ENCODE measurements around the gene HDAC7. TPM values are rescaled to one million over a fixed set of nuclear protein-coding genes. Genes with fewer than 3 reads are reported as not detected.

Gene HDAC7
- total RNA-seq, 3 donors from 2014 or later (not counting 1 experiment from before 2014, with no cell fraction given) = 141 to 235 (median 147) TPM

GRCh38 chr12:47801170-47801903, 18.4 kb downstream of the HDAC7 start:
- peak in 2 of 3 donors; percentile 46 to 59 for ATAC-seq
- H3K9me3 Mint-ChIP-seq = no peaks in the 10 kb centered on the region
- intact Hi-C loops (cut with micrococcal nuclease) = no loop called here
- Histone ChIP-seq H3K9me3 (ENCODE audit: control insufficient read depth, insufficient read depth, low read length) (no peaks in the 10 kb centered on the region), H3K27ac (ENCODE audit: low read length) (no peak overlapping the region), H3K4me1 (ENCODE audit: control insufficient read depth, insufficient read depth, low read length) (peaks cover 81% of the 10 kb centered on the region), H3K27me3 (ENCODE audit: control insufficient read depth, insufficient read depth, low read length) (no peaks in the 10 kb centered on the region), H3K36me3 (ENCODE audit: control insufficient read depth, insufficient read depth, low read length) (peaks cover 32% of the 10 kb centered on the region), H3K4me3 (ENCODE audit: low read length) (no peak overlapping the region)
- peak in 1 of 2 donors; percentile 17 for DNase-seq
- H3K4me1 Mint-ChIP-seq = peaks cover 66 to 78% of the 10 kb centered on the region in 2 donors
- no peaks in the 10 kb centered on the region for H3K36me3 Mint-ChIP-seq
- 46% methylated on average over 7 of the region's 7 CpGs for WGBS (ENCODE audit: insufficient coverage)
- no peak for TF ChIP-seq CTCF (IDR thresholded peaks at IDR 0.05)
- H3K4me3 Mint-ChIP-seq = peak overlapping the region; percentile 72
- no peaks in the 10 kb centered on the region for H3K27me3 Mint-ChIP-seq (ENCODE audit: low read depth in 2 of 2)
- H3K27ac Mint-ChIP-seq = peak overlapping the region; percentile 91 to 92

- H3K4me3 ChIP-seq (ENCODE audit: low read length) = no peak overlapping the region
- WGBS (ENCODE audit: insufficient coverage) = 97% methylated on average over 7 of the region's 7 CpGs
- intact Hi-C loops (cut with micrococcal nuclease) = no loop called here
- no peaks in the 10 kb centered on the region for H3K27me3 ChIP-seq (ENCODE audit: control insufficient read depth, insufficient read depth, low read length)
- no peak for TF ChIP-seq CTCF (IDR thresholded peaks at IDR 0.05)
- H3K36me3 ChIP-seq (ENCODE audit: control insufficient read depth, insufficient read depth, low read length) = peaks cover 40% of the 10 kb centered on the region
- Mint-ChIP-seq H3K9me3 (no peaks in the 10 kb centered on the region), H3K27ac (peak overlapping the region; percentile 91 to 92), H3K27me3 (ENCODE audit: low read depth in 2 of 2) (no peaks in the 10 kb centered on the region), H3K4me3 (no peak overlapping the region), H3K36me3 (no peaks in the 10 kb centered on the region), H3K4me1 (peaks cover 59 to 71% of the 10 kb centered on the region in 2 donors)
- H3K4me1 ChIP-seq (ENCODE audit: control insufficient read depth, insufficient read depth, low read length) = peaks cover 74% of the 10 kb centered on the region
- no peak for ATAC-seq
- H3K9me3 ChIP-seq (ENCODE audit: control insufficient read depth, insufficient read depth, low read length) = no peaks in the 10 kb centered on the region
- DNase-seq = no peak
- H3K27ac ChIP-seq (ENCODE audit: low read length) = no peak overlapping the region
Measured at GRCh38 chr12:47800582-47800981, 19.1 kb downstream of the HDAC7 start.

GRCh38 chr12:47799357-47799955, 20.2 kb downstream of the HDAC7 start:
- Histone ChIP-seq H3K4me3 (ENCODE audit: low read length) (no peak overlapping the region), H3K27me3 (ENCODE audit: control insufficient read depth, insufficient read depth, low read length) (no peaks in the 10 kb centered on the region), H3K36me3 (ENCODE audit: control insufficient read depth, insufficient read depth, low read length) (peaks cover 48% of the 10 kb centered on the region), H3K4me1 (ENCODE audit: control insufficient read depth, insufficient read depth, low read length) (peaks cover 63% of the 10 kb centered on the region), H3K9me3 (ENCODE audit: control insufficient read depth, insufficient read depth, low read length) (no peaks in the 10 kb centered on the region), H3K27ac (ENCODE audit: low read length) (no peak overlapping the region)
- peaks cover 48 to 60% of the 10 kb centered on the region in 2 donors for H3K4me1 Mint-ChIP-seq
- no peaks in the 10 kb centered on the region for H3K9me3 Mint-ChIP-seq
- intact Hi-C loops (cut with micrococcal nuclease) = no loop called here
- no peak for TF ChIP-seq CTCF (IDR thresholded peaks at IDR 0.05)
- H3K27me3 Mint-ChIP-seq (ENCODE audit: low read depth in 2 of 2) = no peaks in the 10 kb centered on the region
- H3K36me3 Mint-ChIP-seq = no peaks in the 10 kb centered on the region
- H3K27ac Mint-ChIP-seq = peak overlapping the region in 1 of 2 donors; percentile 13
- DNase-seq = no peak
- ATAC-seq = no peak
- WGBS (ENCODE audit: insufficient coverage) = 93% methylated on average over 7 of the region's 7 CpGs
- no peak overlapping the region for H3K4me3 Mint-ChIP-seq

All from natural killer cell (primary cell).